Aorta (tissue), 5 donors: ENCODE data around the gene PLA2G2C. TPM values are rescaled to one million over a fixed set of nuclear protein-coding genes. Genes with fewer than 3 reads are reported as not detected.
"Not testable (repeated sequence)": the region's sequence is repeated elsewhere in the genome, so short reads cannot be mapped to it uniquely, and the experiment has no call there.

ENCODE experiments used
- ATAC-seq: fragments of 200-7000 bp; cut with Tn5 transposase; one replicate; pipeline ENCODE4 v1.9.1; 2022; ENCODE audit warnings: moderate library complexity; ENCODE audit not compliant: low FRiP score
- DNase-seq, 2 donors: peaks; one replicate each; pipeline ENCODE4 v3.0.0-alpha.2; 2020
- H3K27ac ChIP-seq, 2 donors: one replicate each; pipeline ENCODE4 v1.5.1; 2013; ENCODE audit warnings: low read length in 2 of 2, mild to moderate bottlenecking in 2 of 2, moderate library complexity in 2 of 2, control low read depth in 1 of 2, inconsistent platforms in 1 of 2, low read depth in 1 of 2
- H3K27me3 ChIP-seq, 2 donors: one replicate each; pipeline ENCODE4 v1.6.1; 2013; ENCODE audit warnings: control low read depth in 1 of 2, low read length in 1 of 2, mild to moderate bottlenecking in 1 of 2, moderate library complexity in 1 of 2; ENCODE audit not compliant: insufficient read depth in 2 of 2, control insufficient read depth in 1 of 2
- H3K36me3 ChIP-seq, 2 donors: one replicate each; pipeline ENCODE4 v1.6.1; 2013; ENCODE audit warnings: control low read depth in 1 of 2, low read length in 1 of 2, mild to moderate bottlenecking in 1 of 2; ENCODE audit not compliant: insufficient read depth in 2 of 2, control insufficient read depth in 1 of 2
- H3K4me1 ChIP-seq, 2 donors: one replicate each; pipeline ENCODE4 v1.6.1; 2013; ENCODE audit warnings: low read length in 2 of 2, control low read depth in 1 of 2, mild to moderate bottlenecking in 1 of 2, moderate library complexity in 1 of 2; ENCODE audit not compliant: insufficient read depth in 2 of 2, control insufficient read depth in 1 of 2
- H3K4me3 ChIP-seq, 2 donors: one replicate each; pipeline ENCODE4 v1.5.1; 2013; ENCODE audit warnings: low read length in 2 of 2, control low read depth in 1 of 2, mild to moderate bottlenecking in 1 of 2
- H3K9me3 ChIP-seq: one replicate; pipeline ENCODE4 v1.6.1; 2013; ENCODE audit warnings: mild to moderate bottlenecking, low read length; ENCODE audit not compliant: control insufficient read depth
- WGBS, 2 donors: extraction: QIAGEN DNeasy Blood & Tissue Kit; methylation state at CpG; one replicate each; pipeline ENCODE4 v1.1.7; 2013; 5-methylcytosine and 5-hydroxymethylcytosine counted together
- intact Hi-C, 2 donors: fragments of 100-400 bp; cut with DNase I; formaldehyde crosslinking; loops; one replicate each; pipeline versions ENCODE4 v1.14.2 to v1.15.0; 2022
- polyA plus RNA-seq, 2 donors: library from polyadenylated mRNA; stranded (reverse); fragments of 200-250 nt; gene quantifications; one replicate each; pipeline ENCODE4 v1.2.3, GENCODE V29; 2013
- total RNA-seq, 2 donors: library from RNA; stranded (reverse); fragmentation: NEBNext Ultra II Directional; extraction: Animal tissue kit (Norgen Biotek cat#: 25700); gene quantifications; one replicate each; pipeline ENCODE4 v1.2.1, GENCODE V29; 2021
- donor health status: healthy with polysubstance abuse.
- donor health status: Bipolar disorder and iron deficiency.
- donor health status: DM: no; HTN: no; CAD: no.
- donor health status: DM: no; HTN: no; CAD: no.
- donor health status: DM: yes; HTN: yes; CAD: no.

The PLA2G2C gene
- total and polyA plus RNA-seq, 4 donors = 0.81 TPM; not detected in 3

- H3K36me3 ChIP-seq = no peaks in the 10 kb centered on the region
- intact Hi-C loops = no loop called here
- H3K27ac ChIP-seq = no peak overlapping the region
- DNase-seq (no peak), ATAC-seq (no peak)
- no peak overlapping the region for H3K4me3 ChIP-seq
- H3K4me1 ChIP-seq = no peaks in the 10 kb centered on the region
- 90 to 93% methylated on average over 6 of the region's 6 CpGs for WGBS, 2 donors
- H3K9me3 ChIP-seq = no peaks in the 10 kb centered on the region
- H3K27me3 ChIP-seq = no peaks in the 10 kb centered on the region
Observed at GRCh38 chr1:20138346-20138745, 48.0 kb downstream of the PLA2G2C start.

- 92 to 96% methylated on average over 1 of the region's 1 CpG for WGBS, 2 donors
- H3K4me3 ChIP-seq = no peak overlapping the region
- no peaks in the 10 kb centered on the region for H3K27me3 ChIP-seq
- H3K9me3 ChIP-seq = no peaks in the 10 kb centered on the region
- H3K27ac ChIP-seq = no peak overlapping the region
- no peaks in the 10 kb centered on the region for H3K4me1 ChIP-seq
- no peak for ATAC-seq
- no peak for DNase-seq
- no peaks in the 10 kb centered on the region for H3K36me3 ChIP-seq
- intact Hi-C loops = no loop called here
Observed at GRCh38 chr1:20137604-20138003, 48.7 kb downstream of the PLA2G2C start.

- ATAC-seq (no peak), DNase-seq (no peak)
- H3K9me3 ChIP-seq = no peaks in the 10 kb centered on the region
- H3K4me1 ChIP-seq = no peaks in the 10 kb centered on the region
- H3K27ac ChIP-seq = no peak overlapping the region
- no peaks in the 10 kb centered on the region for H3K27me3 ChIP-seq
- intact Hi-C loops = no loop called here
- no peak overlapping the region for H3K4me3 ChIP-seq
- H3K36me3 ChIP-seq = no peaks in the 10 kb centered on the region
- WGBS, 2 donors = 92 to 95% methylated on average over 4 of the region's 4 CpGs
Observed at GRCh38 chr1:20137055-20137454, 49.3 kb downstream of the PLA2G2C start.

GRCh38 chr1:20136249-20136648 is 50.1 kb downstream of the PLA2G2C start:
- ATAC-seq (no peak), DNase-seq (no peak)
- WGBS, 2 donors = 93 to 94% methylated on average over 3 of the region's 3 CpGs
- H3K4me3 ChIP-seq = no peak overlapping the region
- no peaks in the 10 kb centered on the region for H3K27me3 ChIP-seq
- no peaks in the 10 kb centered on the region for H3K4me1 ChIP-seq
- H3K9me3 ChIP-seq = no peaks in the 10 kb centered on the region
- intact Hi-C loops = no loop called here
- no peak overlapping the region for H3K27ac ChIP-seq
- H3K36me3 ChIP-seq = no peaks in the 10 kb centered on the region

- intact Hi-C loops = no loop called here
- no peak overlapping the region for H3K4me3 ChIP-seq
- H3K9me3 ChIP-seq = no peaks in the 10 kb centered on the region
- H3K4me1 ChIP-seq = no peaks in the 10 kb centered on the region
- H3K27ac ChIP-seq = no peak overlapping the region
- 90 to 93% methylated on average over 3 of the region's 3 CpGs for WGBS, 2 donors
- ATAC-seq = no peak
- no peaks in the 10 kb centered on the region for H3K27me3 ChIP-seq
- DNase-seq = no peak
- H3K36me3 ChIP-seq = no peaks in the 10 kb centered on the region
Observed at GRCh38 chr1:20134995-20135394, 51.3 kb downstream of the PLA2G2C start.

- ATAC-seq, H3K36me3 ChIP-seq, H3K9me3 ChIP-seq, H3K27ac ChIP-seq, intact Hi-C loops, DNase-seq, H3K4me1 ChIP-seq, H3K27me3 ChIP-seq, H3K4me3 ChIP-seq: not testable (repeated sequence)
- 91 to 92% methylated on average over 3 of the region's 3 CpGs for WGBS, 2 donors
Observed at GRCh38 chr1:20130518-20130917, 55.8 kb downstream of the PLA2G2C start.

- Histone ChIP-seq H3K27me3 (no peaks in the 10 kb centered on the region), H3K27ac (no peak overlapping the region), H3K9me3 (peaks cover 5% of the 10 kb centered on the region), H3K36me3 (no peaks in the 10 kb centered on the region), H3K4me1 (no peaks in the 10 kb centered on the region), H3K4me3 (no peak overlapping the region)
- 93 to 96% methylated on average over 10 of the region's 10 CpGs for WGBS, 2 donors
- DNase-seq (no peak), ATAC-seq (no peak)
- intact Hi-C loops = no loop called here
Observed at GRCh38 chr1:20126806-20127440, 59.4 kb downstream of the PLA2G2C start.

GRCh38 chr1:20126041-20126805 is 60.1 kb downstream of the PLA2G2C start:
- no peak overlapping the region for H3K4me3 ChIP-seq
- intact Hi-C loops = no loop called here
- H3K9me3 ChIP-seq = peaks cover 5% of the 10 kb centered on the region
- no peaks in the 10 kb centered on the region for H3K36me3 ChIP-seq
- 65 to 67% methylated on average over 9 of the region's 9 CpGs for WGBS, 2 donors
- H3K27ac ChIP-seq = no peak overlapping the region
- H3K27me3 ChIP-seq = no peaks in the 10 kb centered on the region
- DNase-seq (no peak), ATAC-seq (peak; percentile 7)
- H3K4me1 ChIP-seq = no peaks in the 10 kb centered on the region

- Histone ChIP-seq H3K9me3 (peaks cover 5% of the 10 kb centered on the region), H3K27ac (no peak overlapping the region), H3K36me3 (no peaks in the 10 kb centered on the region), H3K4me3 (no peak overlapping the region), H3K27me3 (no peaks in the 10 kb centered on the region), H3K4me1 (no peaks in the 10 kb centered on the region)
- intact Hi-C loops = no loop called here
- ATAC-seq = no peak
- 81 to 83% methylated on average over 10 of the region's 10 CpGs for WGBS, 2 donors
- DNase-seq = no peak
Observed at GRCh38 chr1:20125100-20125499, 61.2 kb downstream of the PLA2G2C start.
